Esophagus squamous epithelium (tissue), 4 donors: ENCODE data around the gene TTBK2.

Experiments used
- POLR2A ChIP-seq, 4 donors: fragments of 450-650 bp; IDR thresholded peaks; one replicate each; pipeline ENCODE4 v1.6.1; 2017; ENCODE audit warnings: antibody characterized with exemption in 4 of 4, mild to moderate bottlenecking in 4 of 4, moderate library complexity in 3 of 4
- TF ChIP-seq, protein P1 (sequence below), 6 experiments: fragments of 450-650 bp in 4 of 6; fragments of 200-600 bp in 2 of 6; sonication (generic) in 2 of 6; IDR thresholded peaks; one replicate each; pipeline ENCODE4 v1.5.1; 2016 to 2019; ENCODE audit warnings: antibody characterized with exemption in 6 of 6, mild to moderate bottlenecking in 4 of 6, moderate library complexity in 4 of 6

DNA sequence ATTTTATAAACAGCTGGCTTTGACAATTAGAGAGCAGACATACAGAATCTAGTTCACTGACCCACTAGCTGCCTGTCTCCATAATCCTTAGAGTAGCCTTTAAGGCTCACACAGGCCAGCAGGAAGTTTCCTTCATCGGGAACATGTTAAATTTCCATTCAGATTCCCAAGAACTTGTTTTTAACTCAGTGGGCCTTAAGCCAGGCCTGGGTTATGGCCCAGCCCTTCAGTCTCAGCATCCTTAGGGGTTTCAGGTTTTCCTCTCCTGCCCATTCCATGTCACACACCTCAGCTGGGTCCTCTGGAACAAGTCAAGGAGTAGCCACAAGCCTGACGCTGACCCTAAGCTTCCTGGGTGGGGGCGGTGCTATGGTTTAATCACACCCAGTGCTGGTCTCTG is 198.7 kb downstream of the TTBK2 start:
- TF ChIP-seq, protein P1, sequence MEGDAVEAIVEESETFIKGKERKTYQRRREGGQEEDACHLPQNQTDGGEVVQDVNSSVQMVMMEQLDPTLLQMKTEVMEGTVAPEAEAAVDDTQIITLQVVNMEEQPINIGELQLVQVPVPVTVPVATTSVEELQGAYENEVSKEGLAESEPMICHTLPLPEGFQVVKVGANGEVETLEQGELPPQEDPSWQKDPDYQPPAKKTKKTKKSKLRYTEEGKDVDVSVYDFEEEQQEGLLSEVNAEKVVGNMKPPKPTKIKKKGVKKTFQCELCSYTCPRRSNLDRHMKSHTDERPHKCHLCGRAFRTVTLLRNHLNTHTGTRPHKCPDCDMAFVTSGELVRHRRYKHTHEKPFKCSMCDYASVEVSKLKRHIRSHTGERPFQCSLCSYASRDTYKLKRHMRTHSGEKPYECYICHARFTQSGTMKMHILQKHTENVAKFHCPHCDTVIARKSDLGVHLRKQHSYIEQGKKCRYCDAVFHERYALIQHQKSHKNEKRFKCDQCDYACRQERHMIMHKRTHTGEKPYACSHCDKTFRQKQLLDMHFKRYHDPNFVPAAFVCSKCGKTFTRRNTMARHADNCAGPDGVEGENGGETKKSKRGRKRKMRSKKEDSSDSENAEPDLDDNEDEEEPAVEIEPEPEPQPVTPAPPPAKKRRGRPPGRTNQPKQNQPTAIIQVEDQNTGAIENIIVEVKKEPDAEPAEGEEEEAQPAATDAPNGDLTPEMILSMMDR (IDR thresholded peaks at IDR 0.05): no peak
- TF ChIP-seq POLR2A (IDR thresholded peaks at IDR 0.05): no peak
